ENCODE measurements around the gene AGAP1. TPM values are rescaled to one million over a fixed set of nuclear protein-coding genes. Genes with fewer than 3 reads are reported as not detected.

The AGAP1 gene
- polyA plus RNA-seq, 1 donor from 2014 or later: 17.4 TPM

DNA sequence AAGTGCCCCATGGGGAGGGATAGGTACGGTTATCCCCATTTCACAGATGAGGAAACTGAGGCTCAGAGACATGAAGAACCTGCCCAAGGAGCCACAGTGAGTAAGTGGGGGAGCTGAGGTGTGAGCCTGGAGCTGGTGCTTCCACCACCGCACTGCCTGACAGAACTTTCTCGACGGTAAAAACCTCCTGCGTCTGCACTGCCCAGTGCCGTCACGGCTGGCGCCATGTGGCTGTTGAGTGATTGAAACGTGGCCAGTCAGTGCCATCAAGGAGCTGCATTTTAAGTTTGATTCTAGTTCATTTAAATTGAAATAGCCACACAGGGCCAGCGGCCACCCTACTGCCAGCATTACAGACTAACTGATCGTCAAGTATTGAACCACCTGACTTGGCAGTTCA lies 217.1 kb downstream of the AGAP1 start:
- Histone ChIP-seq H3K4me2 (ENCODE audit: low read length) (no peak overlapping the region), H3K4me3 (ENCODE audit: low read length) (no peak overlapping the region), H3K27me3 (ENCODE audit: insufficient read depth, low read depth, low read length) (no peaks in the 10 kb centered on the region), H3F3A (ENCODE audit: insufficient read depth, low read length, poor library complexity, severe bottlenecking) (no peaks in the 10 kb centered on the region), H3K9ac (ENCODE audit: low read length) (no peak overlapping the region), H3K27ac (ENCODE audit: low read length) (no peak overlapping the region), H2AFZ (ENCODE audit: low read depth, low read length) (no peak overlapping the region), H3K9me3 (ENCODE audit: low read length) (no peaks in the 10 kb centered on the region), H4K20me1 (ENCODE audit: insufficient read depth) (no peaks in the 10 kb centered on the region), H3K36me3 (ENCODE audit: insufficient read depth, low read length) (peaks cover 8% of the 10 kb centered on the region), H3K9me2 (ENCODE audit: insufficient read depth, low read length) (no peaks in the 10 kb centered on the region), H3K79me2 (replicated peaks; ENCODE audit: insufficient read depth, low read length) (peaks cover 6% of the 10 kb centered on the region)
- TF ChIP-seq RAD21 (conservative IDR thresholded peaks at IDR 0.05) (no peak), TAF1 (IDR thresholded peaks at IDR 0.05; ENCODE audit: low read depth) (no peak), EP300 (conservative IDR thresholded peaks at IDR 0.05; ENCODE audit: poor library complexity, severe bottlenecking) (no peak), POLR2AphosphoS5 (IDR thresholded peaks at IDR 0.05) (no peak), EZH2 (IDR thresholded peaks at IDR 0.05; ENCODE audit: borderline replicate concordance, insufficient read depth, low read length, poor library complexity, severe bottlenecking) (no peak), SMC3 (conservative IDR thresholded peaks at IDR 0.05; ENCODE audit: poor library complexity) (no peak)
- TF ChIP-seq, protein P1, sequence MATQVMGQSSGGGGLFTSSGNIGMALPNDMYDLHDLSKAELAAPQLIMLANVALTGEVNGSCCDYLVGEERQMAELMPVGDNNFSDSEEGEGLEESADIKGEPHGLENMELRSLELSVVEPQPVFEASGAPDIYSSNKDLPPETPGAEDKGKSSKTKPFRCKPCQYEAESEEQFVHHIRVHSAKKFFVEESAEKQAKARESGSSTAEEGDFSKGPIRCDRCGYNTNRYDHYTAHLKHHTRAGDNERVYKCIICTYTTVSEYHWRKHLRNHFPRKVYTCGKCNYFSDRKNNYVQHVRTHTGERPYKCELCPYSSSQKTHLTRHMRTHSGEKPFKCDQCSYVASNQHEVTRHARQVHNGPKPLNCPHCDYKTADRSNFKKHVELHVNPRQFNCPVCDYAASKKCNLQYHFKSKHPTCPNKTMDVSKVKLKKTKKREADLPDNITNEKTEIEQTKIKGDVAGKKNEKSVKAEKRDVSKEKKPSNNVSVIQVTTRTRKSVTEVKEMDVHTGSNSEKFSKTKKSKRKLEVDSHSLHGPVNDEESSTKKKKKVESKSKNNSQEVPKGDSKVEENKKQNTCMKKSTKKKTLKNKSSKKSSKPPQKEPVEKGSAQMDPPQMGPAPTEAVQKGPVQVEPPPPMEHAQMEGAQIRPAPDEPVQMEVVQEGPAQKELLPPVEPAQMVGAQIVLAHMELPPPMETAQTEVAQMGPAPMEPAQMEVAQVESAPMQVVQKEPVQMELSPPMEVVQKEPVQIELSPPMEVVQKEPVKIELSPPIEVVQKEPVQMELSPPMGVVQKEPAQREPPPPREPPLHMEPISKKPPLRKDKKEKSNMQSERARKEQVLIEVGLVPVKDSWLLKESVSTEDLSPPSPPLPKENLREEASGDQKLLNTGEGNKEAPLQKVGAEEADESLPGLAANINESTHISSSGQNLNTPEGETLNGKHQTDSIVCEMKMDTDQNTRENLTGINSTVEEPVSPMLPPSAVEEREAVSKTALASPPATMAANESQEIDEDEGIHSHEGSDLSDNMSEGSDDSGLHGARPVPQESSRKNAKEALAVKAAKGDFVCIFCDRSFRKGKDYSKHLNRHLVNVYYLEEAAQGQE (IDR thresholded peaks at IDR 0.05; ENCODE audit: borderline replicate concordance): no peak

DNA sequence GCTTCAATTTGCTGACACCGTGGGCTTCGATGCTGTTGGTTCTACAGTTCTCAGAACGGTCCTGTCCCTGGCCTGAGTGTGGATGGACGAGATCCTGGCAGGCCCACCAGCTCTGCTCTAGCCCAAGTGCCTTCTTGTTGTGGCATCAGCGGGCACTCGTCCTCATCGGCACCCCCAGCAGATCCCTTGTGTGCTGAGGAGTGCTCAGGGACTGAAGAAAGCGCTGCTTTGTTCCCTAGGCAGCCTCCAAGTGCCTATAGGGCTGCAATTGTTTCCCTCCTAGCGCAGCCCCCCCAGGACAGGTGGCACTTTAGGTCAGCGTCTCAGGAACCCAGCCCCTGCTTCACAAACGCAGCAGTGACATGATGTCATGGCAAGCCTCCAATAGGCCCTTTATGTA lies 217.7 kb downstream of the AGAP1 start:
- no peak overlapping the region for H3K9ac ChIP-seq (ENCODE audit: low read length)
- no peak overlapping the region for H3K4me2 ChIP-seq (ENCODE audit: low read length)
- no peaks in the 10 kb centered on the region for H3F3A ChIP-seq (ENCODE audit: insufficient read depth, low read length, poor library complexity, severe bottlenecking)
- H2AFZ ChIP-seq (ENCODE audit: low read depth, low read length): no peak overlapping the region
- no peaks in the 10 kb centered on the region for H4K20me1 ChIP-seq (ENCODE audit: insufficient read depth)
- H3K27ac ChIP-seq (ENCODE audit: low read length): no peak overlapping the region
- H3K9me2 ChIP-seq (ENCODE audit: insufficient read depth, low read length): no peaks in the 10 kb centered on the region
- TF ChIP-seq, protein P2, sequence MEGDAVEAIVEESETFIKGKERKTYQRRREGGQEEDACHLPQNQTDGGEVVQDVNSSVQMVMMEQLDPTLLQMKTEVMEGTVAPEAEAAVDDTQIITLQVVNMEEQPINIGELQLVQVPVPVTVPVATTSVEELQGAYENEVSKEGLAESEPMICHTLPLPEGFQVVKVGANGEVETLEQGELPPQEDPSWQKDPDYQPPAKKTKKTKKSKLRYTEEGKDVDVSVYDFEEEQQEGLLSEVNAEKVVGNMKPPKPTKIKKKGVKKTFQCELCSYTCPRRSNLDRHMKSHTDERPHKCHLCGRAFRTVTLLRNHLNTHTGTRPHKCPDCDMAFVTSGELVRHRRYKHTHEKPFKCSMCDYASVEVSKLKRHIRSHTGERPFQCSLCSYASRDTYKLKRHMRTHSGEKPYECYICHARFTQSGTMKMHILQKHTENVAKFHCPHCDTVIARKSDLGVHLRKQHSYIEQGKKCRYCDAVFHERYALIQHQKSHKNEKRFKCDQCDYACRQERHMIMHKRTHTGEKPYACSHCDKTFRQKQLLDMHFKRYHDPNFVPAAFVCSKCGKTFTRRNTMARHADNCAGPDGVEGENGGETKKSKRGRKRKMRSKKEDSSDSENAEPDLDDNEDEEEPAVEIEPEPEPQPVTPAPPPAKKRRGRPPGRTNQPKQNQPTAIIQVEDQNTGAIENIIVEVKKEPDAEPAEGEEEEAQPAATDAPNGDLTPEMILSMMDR (IDR thresholded peaks at IDR 0.05; ENCODE audit: poor library complexity, severe bottlenecking): no peak
- TF ChIP-seq POLR2AphosphoS5 (IDR thresholded peaks at IDR 0.05) (no peak), EP300 (conservative IDR thresholded peaks at IDR 0.05; ENCODE audit: poor library complexity, severe bottlenecking) (no peak), SMC3 (conservative IDR thresholded peaks at IDR 0.05; ENCODE audit: poor library complexity) (no peak), MXI1 (conservative IDR thresholded peaks at IDR 0.05; ENCODE audit: poor library complexity, severe bottlenecking) (no peak), EZH2 (IDR thresholded peaks at IDR 0.05; ENCODE audit: borderline replicate concordance, insufficient read depth, low read length, poor library complexity, severe bottlenecking) (no peak), TAF1 (IDR thresholded peaks at IDR 0.05; ENCODE audit: low read depth) (no peak), RAD21 (conservative IDR thresholded peaks at IDR 0.05) (no peak)
- TF ChIP-seq, protein P1 (IDR thresholded peaks at IDR 0.05; ENCODE audit: borderline replicate concordance): no peak
- H3K27me3 ChIP-seq (ENCODE audit: insufficient read depth, low read depth, low read length): no peaks in the 10 kb centered on the region
- no peak overlapping the region for H3K4me3 ChIP-seq (ENCODE audit: low read length)
- H3K79me2 ChIP-seq (replicated peaks; ENCODE audit: insufficient read depth, low read length): peaks cover 4% of the 10 kb centered on the region
- H3K36me3 ChIP-seq (ENCODE audit: insufficient read depth, low read length): peaks cover 8% of the 10 kb centered on the region
- no peaks in the 10 kb centered on the region for H3K9me3 ChIP-seq (ENCODE audit: low read length)

All from neural cell (in vitro differentiated cells).